ENCODE measurements around the gene ENTPD2. TPM values are rescaled to one million over a fixed set of nuclear protein-coding genes. Genes with fewer than 3 reads are reported as not detected.

The ENTPD2 gene
- total RNA-seq, 4 donors from 2014 or later, result 5.0 to 53.8 (median 28.9) TPM

GRCh38 chr9:137073992-137074399, 20.1 kb upstream of the ENTPD2 start:
- no peak for TF ChIP-seq POLR2A (IDR thresholded peaks at IDR 0.05)
- no peak for TF ChIP-seq CTCF (IDR thresholded peaks at IDR 0.05)
- H3K27ac ChIP-seq, result peak overlapping the region in 1 of 4 donors; percentile 17
- no peaks in the 10 kb centered on the region for H3K9me3 ChIP-seq
- peaks cover 0 to 7% of the 10 kb centered on the region in 2 donors for H3K27me3 ChIP-seq
- H3K4me3 ChIP-seq, result no peak overlapping the region
- peak in 1 of 3 donors; percentile 69 for DNase-seq
- H3K36me3 ChIP-seq, result peaks cover 0 to under 1% (median 0%) of the 10 kb centered on the region in 3 donors
- H3K4me1 ChIP-seq, result peaks cover 6 to 49% (median 21%) of the 10 kb centered on the region in 4 donors

GRCh38 chr9:137071282-137071681, 17.4 kb upstream of the ENTPD2 start:
- peak overlapping the region in 1 of 4 donors; percentile 20 for H3K27ac ChIP-seq
- H3K27me3 ChIP-seq, result peaks cover 0 to 8% of the 10 kb centered on the region in 2 donors
- peaks cover 0 to 44% (median 13%) of the 10 kb centered on the region in 4 donors for H3K4me1 ChIP-seq
- no peak for DNase-seq
- no peaks in the 10 kb centered on the region for H3K9me3 ChIP-seq
- peak overlapping the region in 1 of 4 donors; percentile 72 for H3K4me3 ChIP-seq
- TF ChIP-seq CTCF (IDR thresholded peaks at IDR 0.05), result no peak
- H3K36me3 ChIP-seq, result no peaks in the 10 kb centered on the region

GRCh38 chr9:137070906-137071275, 17.0 kb upstream of the ENTPD2 start:
- Histone ChIP-seq H3K36me3 (no peaks in the 10 kb centered on the region), H3K27ac (peak overlapping the region; percentile 20 to 75 (median 44)), H3K27me3 (peaks cover 0 to 8% of the 10 kb centered on the region in 2 donors), H3K9me3 (no peaks in the 10 kb centered on the region), H3K4me3 (peak overlapping the region; percentile 26 to 72 (median 58)), H3K4me1 (peaks cover 0 to 44% (median 13%) of the 10 kb centered on the region in 4 donors)
- TF ChIP-seq POLR2A (IDR thresholded peaks at IDR 0.05) (no peak), CTCF (IDR thresholded peaks at IDR 0.05) (peak in 2 of 6 experiments; percentile 11 to 18)
- peak in 1 of 3 donors; percentile 26 for DNase-seq

GRCh38 chr9:137070201-137070905, 16.5 kb upstream of the ENTPD2 start, which contains the start of gene SAPCD2:
SAPCD2 (minus strand) TSS chr9:137070557; CDS start chr9:137070460, 97 bp downstream.
- H3K36me3 ChIP-seq, result no peaks in the 10 kb centered on the region
- peak within 1 kb of the TSS; percentile 26 to 72 (median 58) for H3K4me3 ChIP-seq
- H3K9me3 ChIP-seq, result no peaks in the 10 kb centered on the region
- H3K27ac ChIP-seq, result peak within 1 kb of the TSS; percentile 20 to 75 (median 46)
- peaks cover 0 to 44% (median 13%) of the 10 kb centered on the region in 4 donors for H3K4me1 ChIP-seq
- DNase-seq, result peak; percentile 87 to 95 (median 90)
- peaks cover 0 to 8% of the 10 kb centered on the region in 2 donors for H3K27me3 ChIP-seq
- TF ChIP-seq POLR2A (IDR thresholded peaks at IDR 0.05) (no peak), CTCF (IDR thresholded peaks at IDR 0.05) (peak in 1 of 6 experiments; percentile 3)

GRCh38 chr9:137069508-137070091, 15.7 kb upstream of the ENTPD2 start:
- Histone ChIP-seq H3K9me3 (no peaks in the 10 kb centered on the region), H3K27ac (peak overlapping the region in 3 of 4 donors; percentile 18 to 75 (median 55)), H3K36me3 (no peaks in the 10 kb centered on the region), H3K27me3 (peaks cover 0 to 8% of the 10 kb centered on the region in 2 donors), H3K4me1 (peaks cover 0 to 44% (median 13%) of the 10 kb centered on the region in 4 donors), H3K4me3 (peak overlapping the region; percentile 26 to 72 (median 58))
- no peak for TF ChIP-seq POLR2A (IDR thresholded peaks at IDR 0.05)
- TF ChIP-seq CTCF (IDR thresholded peaks at IDR 0.05), result no peak
- DNase-seq, result no peak
